Hematopoietic multipotent progenitor cell treated with erythropoietin and hydrocortisone succinate and interleukin-3 and kit ligand, for 6 days (in vitro differentiated cells): ENCODE data around the gene PCBD1.

Experiments
- DNase-seq: peaks from one replicate; pipeline ENCODE4 v3.0.0-alpha.2; 2015

Gene PCBD1

DNA sequence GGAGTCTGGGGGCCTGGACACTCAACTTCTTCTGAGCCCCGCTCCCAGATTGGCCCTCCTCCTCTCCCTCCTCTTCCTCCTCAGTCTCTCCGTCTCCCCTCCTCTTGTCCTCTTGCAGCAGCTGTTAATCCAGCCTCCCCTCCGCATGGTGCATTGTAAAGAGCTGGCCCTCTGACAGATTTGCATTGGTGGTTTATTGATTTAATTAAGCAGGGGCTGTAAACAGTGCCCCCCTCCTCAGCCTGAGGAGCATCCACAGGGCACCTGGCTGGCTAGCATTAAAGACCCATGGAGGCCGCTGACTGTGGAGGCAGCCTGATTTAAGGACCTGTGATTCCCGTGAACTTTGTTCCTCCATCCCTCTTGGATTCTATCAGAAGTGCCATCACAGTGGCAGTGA lies 28.9 kb upstream of the PCBD1 start:
- DNase-seq: no peak

DNA sequence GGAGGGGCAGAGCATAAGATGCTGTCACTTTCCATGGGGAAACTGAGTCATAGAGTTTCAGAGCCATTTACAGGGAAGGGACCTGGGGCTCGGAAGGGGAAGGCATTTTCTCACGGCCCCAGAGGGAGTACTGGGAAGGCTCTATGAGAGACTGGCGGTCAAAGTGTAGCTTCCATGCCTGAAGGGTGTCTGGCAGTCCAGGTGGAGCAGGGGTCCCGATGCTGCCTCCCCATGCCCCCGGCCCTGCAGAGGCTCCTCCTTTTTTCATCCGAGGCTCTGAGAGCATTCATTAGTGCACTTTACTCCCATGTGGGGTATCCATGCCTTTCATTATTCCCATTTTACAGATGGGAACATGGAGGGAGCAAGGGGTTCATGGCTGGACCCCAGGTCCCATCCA lies 27.9 kb upstream of the PCBD1 start:
- no peak for DNase-seq

DNA sequence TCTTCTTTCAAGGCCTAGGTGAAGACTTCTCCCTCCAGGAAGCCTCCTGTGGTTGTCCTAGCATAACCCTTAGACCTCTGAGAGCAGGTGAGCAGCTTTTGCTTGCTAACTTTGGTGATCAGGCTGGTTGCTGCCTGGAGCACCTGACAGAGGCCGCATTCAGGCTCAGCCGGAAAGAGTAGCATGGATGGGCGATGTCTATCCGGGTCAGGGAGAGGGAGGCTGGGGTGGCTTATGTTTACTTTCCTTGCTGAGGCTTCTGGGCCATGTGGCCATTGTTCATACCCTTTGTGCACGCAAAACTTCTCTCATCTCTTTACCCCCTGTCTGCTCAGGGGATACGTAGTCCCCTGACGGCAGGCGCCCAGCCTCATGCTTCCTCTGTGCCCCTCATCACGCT lies 27.4 kb upstream of the PCBD1 start:
- no peak for DNase-seq

DNA sequence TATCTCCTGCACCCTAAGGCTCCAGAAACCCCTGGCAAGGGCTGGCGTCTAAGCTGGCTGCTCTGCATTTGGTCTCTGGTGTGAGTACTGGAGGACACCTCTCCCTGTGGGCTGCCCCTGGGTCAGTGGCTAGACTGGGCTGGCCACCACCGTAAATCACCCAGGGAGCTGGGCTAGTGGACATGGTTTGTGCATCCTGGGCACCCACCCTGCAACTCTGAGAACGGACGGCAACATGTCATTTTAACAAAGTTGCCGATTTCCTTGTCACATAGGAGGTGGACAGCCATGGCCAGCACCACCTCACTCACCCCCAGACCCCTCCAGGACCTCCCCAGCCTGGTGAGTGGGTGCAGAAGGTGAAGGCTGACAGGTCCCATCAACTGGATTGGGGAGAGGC lies 26.8 kb upstream of the PCBD1 start:
- DNase-seq: no peak

DNA sequence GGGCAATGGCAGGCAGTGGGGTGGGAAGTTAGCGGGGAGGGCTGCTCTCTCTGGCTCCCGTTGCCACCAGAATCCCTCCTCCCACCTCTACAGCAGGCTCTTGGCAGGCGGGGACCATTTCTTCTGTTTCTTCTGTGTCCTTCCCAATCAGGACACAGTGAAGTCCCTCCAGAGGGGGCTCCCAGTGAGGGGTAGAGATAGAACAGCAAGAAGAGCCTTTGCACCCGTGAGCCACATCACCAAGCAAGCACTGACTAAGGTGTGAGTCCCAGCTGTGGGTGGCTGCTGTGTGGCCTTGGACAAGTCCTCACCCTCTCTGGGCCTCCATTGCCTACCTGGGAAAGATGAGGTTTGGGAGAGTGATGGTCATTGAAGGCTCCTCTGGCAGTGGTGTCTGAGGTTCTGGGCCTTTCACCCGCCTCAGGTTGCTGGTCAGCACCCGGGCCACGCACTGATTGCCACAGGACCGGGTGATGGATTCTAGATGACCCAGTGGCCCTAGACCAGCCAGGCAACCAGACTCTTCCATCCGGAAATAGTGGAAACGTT lies 26.0 kb upstream of the PCBD1 start:
- no peak for DNase-seq

DNA sequence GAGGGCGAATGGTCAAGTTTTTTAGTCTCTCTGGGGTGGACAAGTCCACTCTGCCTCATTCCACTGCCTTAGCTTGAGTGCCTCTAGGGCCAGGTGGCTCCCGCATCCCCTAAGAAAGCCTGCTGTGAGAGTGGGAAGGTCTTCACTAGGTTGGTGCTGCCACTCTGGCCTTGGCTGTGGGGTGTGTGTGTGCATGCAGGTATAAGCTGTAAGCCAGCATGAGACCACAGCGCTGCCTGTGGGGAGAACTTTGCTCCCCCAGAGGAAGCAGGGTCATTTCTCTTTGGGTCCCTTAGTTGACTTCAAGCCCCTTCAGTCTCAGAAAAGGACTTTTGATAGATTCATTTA lies 25.5 kb upstream of the PCBD1 start:
- no peak for DNase-seq

DNA sequence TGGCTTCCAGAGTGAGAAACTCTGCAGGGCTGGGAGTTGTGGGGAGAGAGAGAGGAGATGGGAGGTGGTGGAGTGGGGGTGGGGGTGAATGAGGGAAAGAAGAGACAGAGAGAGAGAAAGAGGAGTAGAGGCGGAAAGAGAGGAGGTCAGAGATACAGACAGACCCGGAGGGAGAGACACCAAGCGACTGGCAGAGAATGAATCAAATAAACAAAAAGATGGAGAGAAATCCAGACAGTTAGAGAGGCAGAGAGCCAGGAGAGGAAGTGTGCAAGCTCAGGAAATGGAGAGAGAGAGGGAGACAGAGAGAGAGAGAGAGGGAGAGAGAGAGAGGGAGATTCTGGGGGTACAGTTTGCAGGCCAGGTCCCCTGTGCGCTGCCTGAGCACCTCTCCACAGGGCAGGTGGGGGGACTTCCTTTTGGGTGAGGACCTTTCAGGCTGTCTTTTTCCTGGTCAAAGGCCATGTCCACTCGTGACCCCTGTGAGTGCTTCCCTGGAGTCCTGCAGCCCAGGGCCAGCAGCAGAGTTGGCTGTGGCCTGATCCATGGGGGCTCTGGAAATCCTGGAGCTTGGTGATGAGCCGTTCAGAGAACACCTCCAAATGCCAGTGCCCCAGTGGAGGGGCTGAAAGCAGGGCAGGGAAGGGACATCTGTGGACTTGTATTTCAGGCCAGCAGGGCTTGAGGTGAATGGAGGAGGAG lies 25.0 kb upstream of the PCBD1 start:
- DNase-seq: no peak

DNA sequence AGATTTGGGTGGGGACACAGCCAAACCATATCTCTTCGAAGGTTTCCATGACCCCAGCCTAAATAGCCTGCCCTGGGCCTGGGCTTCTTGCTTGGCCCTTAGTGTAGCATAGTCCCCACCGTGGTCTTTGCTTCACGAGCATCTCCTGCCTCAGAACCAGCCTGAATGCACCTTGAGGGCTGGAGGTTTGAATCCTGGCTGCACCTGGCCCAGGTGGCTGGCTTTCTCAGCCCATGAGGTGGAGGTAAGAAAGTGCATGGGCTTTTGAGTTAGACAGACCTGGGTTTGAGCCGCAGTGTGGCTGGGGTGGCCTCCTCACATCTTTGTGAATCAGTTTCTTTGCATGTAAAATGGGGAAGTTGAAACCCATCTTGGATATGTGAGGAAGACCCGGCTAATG lies 24.2 kb upstream of the PCBD1 start:
- no peak for DNase-seq

DNA sequence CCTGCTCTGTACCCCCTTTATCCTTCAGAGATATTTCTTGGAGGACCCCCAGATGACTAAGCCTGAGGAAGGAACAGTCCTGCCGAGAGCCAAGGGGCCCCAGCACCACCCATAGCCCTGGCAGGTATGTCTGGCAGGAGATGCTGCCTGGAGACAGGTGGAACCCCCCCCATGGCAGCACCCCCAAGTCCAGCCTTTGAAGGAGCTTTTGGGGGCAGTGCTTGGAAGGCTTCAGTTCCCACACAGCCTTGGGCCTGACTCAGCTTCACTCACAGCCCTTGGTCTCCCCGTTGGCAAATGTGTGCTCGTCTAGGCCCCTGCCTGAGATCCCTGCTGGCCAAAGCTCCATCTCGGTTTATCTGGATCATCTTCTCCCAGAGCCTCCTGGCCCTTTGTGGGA lies 23.0 kb upstream of the PCBD1 start:
- DNase-seq: no peak

DNA sequence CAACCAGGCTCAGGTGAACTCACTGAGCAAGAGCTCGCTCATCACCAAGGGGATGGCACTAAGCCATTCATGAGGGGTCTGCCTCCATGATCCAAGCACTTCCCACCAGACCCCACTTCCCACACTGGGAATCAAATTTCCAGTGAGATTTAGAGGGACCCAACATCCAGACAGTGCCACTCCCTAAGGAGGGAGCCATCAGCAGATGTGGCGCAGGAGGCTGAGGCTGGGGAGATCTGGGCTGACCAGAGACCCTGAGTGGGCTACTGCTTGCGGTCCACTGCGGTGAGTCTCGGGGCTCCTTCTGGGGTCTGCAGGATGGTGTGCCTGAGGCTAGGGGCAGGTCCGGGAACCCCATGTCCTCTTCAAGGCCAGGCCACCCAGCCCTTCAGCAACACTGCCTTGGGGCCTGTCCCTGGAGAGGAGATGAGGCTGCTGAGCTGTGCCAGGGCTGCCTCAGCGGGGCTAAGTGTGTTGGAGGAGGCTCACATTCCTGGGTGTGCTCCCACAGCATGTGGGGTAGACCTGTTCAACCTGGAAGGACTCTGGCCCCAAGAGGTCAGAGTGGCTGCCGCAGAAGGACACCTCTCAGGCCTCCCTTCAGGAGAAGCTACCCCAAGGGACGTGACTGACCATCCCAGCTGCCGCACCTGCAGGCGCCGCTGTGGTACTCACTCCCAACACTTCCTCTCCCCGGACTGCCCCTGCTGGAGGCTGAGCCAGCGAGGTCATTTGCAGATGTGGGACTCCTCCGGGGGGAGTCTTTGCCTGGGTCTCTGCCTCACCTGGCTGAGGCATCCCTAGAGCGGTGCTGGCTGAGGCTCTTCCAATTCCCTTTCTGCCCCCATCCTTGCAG lies 22.3 kb upstream of the PCBD1 start:
- DNase-seq: no peak

DNA sequence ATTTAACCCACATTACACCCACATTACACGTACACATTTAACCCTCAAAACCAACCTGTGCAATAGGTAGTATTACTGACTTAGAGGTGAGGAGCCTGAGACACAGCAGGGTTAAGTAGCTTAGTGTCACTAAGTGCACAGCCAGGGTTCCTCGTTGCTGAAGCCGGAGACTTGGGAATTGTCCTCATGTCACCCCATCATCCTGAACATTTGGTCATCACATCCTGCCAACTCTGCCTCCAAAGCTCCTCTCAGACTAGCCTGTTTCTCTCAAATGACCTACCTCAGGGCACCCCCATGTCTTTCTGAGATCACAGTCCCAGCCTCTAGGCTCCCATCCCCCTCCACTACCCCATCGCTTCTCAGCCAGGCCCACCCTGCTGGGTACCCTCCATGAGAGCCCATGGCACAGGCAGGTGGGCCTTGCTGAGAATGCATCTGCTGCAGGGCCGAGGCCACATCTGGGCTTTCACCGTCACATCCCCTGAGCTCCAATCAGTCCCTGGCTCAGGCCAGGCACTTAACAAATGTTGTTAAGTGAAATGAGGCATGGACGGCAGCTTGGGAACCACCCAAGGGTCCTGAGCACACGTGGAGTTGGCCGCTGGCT lies 21.1 kb upstream of the PCBD1 start:
- no peak for DNase-seq

DNA sequence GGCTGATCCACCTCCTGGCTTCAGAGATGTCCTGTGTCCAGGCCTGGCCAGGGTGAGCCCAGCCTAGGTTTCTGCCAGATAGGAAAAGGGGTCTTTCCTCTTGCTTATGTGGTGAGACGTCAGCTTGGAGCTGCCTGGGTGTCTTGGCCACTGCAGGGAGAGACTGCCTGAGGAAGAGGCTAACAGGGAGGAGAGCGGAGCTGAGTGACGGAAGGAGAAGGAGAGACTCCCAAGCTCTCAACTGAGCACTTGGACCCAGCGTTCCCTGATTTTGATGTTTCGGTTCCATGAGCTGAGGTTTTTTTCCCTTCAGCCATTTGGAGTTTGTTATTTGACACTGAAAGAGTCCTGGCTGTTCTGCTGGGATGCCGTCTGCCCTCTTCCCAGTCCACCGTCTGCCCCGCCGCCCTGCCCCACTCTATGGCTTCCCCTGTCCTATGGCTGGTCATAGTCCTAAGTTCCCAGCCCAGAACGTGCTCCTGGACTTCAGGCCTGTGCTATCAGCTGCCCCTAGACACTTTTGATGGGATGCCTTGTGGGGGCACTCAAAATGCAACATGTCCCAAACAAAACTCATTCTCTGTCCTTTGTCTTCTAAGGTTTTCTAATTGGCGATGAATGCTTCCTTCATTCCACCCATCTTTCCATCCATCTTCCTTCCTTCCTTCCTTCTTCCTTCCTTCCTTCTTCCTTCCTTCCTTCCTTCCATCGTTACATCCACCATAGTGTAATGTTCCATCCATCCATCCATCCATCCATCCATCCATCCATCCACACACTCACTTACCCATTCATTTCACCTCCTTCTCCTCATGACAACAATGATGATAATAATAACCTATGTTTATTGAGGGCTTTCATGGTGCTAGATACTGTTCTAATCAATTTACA lies 20.3 kb upstream of the PCBD1 start:
- DNase-seq: no peak

DNA sequence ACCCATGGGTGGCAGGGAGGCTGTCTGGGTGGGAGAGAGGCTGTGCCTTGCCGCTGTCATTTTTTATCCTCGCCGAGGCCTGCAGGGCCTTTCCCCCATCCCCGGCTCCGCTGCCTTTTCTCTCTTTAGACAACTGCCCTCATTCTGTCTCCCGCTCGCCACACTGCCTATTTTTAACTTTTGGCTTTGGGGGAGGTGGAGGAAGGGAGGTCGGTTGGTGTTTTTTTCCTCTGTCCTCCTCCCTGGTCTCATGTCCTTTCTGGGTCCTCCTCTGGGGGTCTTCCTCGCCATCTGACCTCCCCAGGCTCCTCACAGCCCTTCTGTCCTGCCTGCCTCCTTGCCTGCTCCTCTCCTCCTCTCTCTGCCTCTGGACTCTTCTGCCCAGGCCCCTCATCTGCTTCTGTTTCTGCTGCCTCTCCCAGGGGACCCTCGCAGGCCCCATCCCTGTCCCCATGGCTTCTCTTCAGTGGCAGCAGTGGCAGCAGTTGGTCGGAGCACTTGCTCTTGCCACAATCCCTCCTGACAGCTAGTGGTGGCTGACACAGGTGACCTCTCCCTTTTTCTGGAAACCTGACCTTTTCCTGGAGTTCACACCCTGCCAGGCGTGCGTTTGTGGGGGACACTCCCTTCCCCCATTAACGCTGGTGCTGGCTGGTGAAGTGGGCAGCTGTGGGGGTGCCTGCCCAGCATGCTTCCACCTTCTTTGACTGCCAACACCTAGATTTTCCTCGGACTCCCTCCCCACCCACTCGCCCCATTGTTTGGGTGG lies 19.5 kb upstream of the PCBD1 start:
- no peak for DNase-seq

DNA sequence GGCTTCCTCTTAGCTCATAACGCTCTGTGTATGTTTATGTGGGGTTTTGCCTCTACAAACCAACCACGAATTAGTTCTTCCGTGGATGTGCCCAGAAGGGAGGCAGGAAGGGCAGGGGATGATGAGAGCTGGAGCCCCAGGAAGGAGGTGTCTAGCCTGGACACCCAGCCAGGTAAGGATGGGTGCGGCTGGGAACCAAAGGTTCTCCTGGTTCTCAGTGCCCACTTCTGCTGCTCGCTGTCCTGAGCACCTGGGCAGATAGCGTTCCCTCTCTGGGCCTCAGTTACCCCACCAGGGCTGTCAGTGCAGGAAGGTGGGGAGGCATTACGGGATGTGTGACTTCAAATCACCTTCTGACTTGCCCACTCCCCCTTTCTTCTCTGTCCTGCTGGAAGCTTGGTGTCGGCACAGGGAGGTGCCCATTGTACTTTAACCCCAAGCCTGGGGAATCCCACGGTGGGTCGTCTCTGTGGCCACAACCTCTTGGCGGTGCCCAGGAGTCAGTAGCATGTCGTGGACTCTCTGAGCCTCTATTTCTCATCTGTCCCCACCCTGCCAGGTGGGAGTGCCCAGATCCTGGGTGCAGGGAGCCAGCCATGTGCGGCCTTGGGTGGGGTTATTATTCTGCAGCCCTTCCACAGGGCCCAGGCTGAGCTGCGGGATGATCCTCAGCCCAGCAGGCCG lies 18.7 kb upstream of the PCBD1 start:
- no peak for DNase-seq

DNA sequence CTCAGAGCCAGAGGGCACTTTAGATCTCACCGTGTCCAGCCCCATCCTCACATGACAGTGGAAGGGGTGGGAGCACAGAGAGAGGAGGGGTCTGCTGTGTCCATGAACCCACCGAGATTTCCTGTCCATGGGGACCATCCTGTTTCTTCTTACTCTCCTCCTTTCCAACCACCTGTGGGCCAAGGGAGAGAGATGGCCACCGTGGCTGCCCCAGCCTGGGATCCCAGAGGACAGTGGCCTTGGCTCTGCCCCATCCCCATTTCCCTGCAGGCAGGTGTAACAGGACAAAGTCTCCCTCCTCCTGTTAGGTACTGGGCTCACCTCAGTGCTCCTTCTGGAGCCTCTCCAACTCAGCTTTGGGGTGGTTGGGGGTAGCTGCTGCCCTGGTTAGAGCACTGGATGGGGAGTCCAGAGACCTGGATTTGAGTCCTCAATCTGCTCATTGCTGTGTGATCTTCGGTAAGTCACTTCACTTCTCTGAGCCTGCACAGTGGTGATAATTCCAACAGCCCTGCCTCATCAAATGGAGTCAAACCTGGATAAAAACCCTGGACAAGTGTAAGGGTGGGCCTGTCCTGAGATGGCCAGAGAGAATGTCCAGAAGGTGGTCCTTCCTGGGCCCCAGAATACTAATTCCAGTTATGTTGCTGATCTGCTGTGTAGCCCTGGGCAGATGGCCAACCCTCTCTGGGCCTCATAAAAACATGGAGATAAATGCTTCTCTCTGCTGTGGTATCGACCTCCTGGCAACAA lies 17.8 kb upstream of the PCBD1 start:
- no peak for DNase-seq

DNA sequence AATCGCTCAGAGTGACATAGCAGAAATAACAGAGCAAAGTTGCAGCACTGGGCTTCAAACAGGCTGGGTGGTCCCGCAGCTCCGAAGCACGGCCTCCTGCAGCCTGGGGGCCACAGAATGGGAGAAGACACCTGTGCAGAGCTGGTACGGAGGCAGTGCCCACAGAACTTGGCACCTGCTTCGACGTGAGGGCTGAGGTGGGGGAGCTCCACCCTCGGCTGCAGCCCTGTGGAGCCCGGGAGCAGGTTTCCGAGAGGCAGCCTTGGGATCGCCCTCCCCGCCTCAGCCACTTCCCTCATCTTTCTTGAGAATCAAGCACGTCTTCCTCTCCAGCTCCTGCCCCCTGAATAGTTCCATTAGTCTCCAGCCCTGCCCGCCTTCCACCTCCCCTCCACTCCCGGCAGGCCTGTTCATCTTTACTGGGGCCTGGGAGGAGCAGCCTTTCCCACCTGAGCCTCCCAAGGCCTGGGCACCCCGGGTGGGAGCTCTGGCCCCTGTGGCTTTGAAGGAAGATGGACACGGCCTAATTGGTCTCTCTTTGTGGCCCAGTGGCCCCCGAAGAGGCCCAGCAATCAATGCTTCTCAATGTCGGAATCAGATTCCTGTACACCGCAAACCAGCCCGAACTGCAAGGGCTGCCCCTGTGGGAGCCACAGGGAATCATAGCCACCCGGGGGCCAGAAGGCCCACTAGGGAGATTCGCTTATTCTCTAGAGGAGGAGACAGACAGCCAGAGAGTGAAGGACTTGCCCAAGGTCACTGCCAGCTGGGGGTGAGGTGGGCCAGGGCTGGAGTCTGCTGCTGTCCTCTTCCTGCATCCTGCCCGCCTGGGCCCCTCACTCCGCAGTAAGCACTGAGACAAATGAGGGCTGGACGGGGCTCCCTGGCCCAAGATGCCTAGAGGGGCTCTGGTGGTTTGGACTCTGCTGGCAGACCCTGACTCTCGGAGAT lies 17.0 kb upstream of the PCBD1 start:
- no peak for DNase-seq

DNA sequence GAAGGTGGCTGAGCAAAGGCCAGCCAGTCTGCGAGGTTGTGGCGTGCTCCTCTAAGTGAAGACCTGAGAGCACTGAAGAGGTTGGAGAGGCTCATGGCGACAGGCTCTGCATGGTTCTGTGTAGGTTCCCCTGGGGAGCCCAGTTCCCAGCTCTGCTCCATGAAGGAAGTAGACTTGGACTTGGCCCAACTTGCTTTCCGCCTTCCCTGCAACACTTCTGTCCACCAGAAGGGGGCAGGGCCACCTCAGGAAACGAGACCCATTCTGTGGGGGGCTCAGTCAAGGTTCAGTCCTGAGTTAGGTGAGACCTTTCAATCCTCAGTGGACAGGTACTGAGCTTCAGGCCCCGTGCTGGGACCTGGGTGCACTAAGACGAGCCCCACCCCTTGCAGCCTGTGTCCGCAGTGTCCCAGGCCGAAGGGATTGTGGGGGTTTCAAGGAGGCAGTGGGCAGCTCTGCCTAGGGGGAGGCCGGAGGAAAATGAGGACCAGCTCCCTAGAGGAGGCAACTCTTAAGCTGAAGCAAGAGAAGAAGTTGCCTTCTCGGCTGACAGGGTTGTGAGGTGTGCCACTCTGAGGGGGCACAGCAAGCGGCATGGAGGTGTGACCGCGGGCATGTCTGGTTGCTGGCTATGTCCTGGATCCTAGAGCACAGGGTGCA lies 15.0 kb upstream of the PCBD1 start:
- peak; percentile 58 for DNase-seq

DNA sequence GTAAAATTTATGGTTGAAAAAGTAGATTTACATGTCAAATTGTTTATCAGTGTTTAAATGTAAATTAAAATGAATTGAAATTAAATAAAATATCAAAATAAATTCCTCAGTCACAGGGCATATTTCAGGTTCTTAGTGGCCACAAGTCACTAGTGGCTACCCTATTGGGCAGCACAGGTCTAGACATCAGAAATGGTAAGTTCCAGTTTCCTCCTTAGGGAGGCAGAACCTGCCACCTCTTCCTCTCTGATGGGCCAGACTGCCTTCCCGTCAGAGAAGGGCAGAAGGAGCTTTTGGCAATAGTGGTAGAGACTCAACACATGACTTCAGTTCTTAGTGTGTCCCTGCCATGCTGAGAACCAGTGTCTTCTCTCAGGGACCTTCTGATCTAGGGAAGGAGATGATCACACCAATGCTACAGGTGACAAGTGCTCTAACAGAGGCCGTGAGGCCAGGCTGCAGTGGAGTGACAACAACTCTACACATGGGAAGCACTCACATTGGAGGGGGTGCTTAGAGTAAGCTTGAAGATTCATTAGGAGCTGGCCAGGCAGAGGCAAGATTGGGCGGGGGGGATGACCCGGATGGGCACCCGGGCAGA lies 14.4 kb upstream of the PCBD1 start:
- no peak for DNase-seq
